Astrocyte (in vitro differentiated cells and primary cell): ENCODE measurements around the gene MRTFA. TPM values are rescaled to one million over a fixed set of nuclear protein-coding genes. Genes with fewer than 3 reads are reported as not detected.
"Not testable (repeated sequence)": the region's sequence is repeated elsewhere in the genome, so short reads cannot be mapped to it uniquely, and the experiment has no call there.

ENCODE experiments used
- DNase-seq: peaks from one replicate; pipeline ENCODE4 v3.0.0-alpha.2; 2010; ENCODE audit warnings: low read depth
- FAIRE-seq: peaks from 2 replicates; lab custom pipeline; 2011; peaks lifted over from hg19 to GRCh38; lab: Jason Lieb, UNC
- H2AFZ ChIP-seq: 2 replicates; pipeline ENCODE4 v1.6.0; 2012; ENCODE audit warnings: low read depth, low read length, inconsistent platforms
- H3K27ac ChIP-seq: 2 replicates; pipeline ENCODE4 v1.5.1; 2011; ENCODE audit warnings: low read depth, low read length, inconsistent platforms
- H3K27me3 ChIP-seq: 2 replicates; pipeline ENCODE4 v1.6.0; 2011; ENCODE audit warnings: low read length, inconsistent platforms; ENCODE audit not compliant: insufficient read depth
- H3K36me3 ChIP-seq: 2 replicates; pipeline ENCODE4 v1.5.1; 2011; ENCODE audit warnings: low read length, inconsistent platforms; ENCODE audit not compliant: insufficient read depth
- H3K4me1 ChIP-seq: 2 replicates; pipeline ENCODE4 v1.5.1; 2011; ENCODE audit warnings: low read length, inconsistent platforms; ENCODE audit not compliant: insufficient read depth
- H3K4me2 ChIP-seq: 2 replicates; pipeline ENCODE4 v1.6.0; 2012; ENCODE audit warnings: low read length, inconsistent platforms
- H3K4me3 ChIP-seq: 2 replicates; pipeline ENCODE4 v1.5.1; 2011; ENCODE audit warnings: low read depth, mild to moderate bottlenecking, low read length, inconsistent platforms; ENCODE audit not compliant: insufficient read depth
- H3K79me2 ChIP-seq: 2 replicates; pipeline ENCODE4 v1.6.0; 2012; ENCODE audit warnings: mild to moderate bottlenecking, low read length, inconsistent platforms; ENCODE audit not compliant: insufficient read depth
- H3K9ac ChIP-seq: 2 replicates; pipeline ENCODE4 v1.6.0; 2012; ENCODE audit warnings: mild to moderate bottlenecking, low read length, inconsistent platforms
- H3K9me3 ChIP-seq: 2 replicates; pipeline ENCODE4 v1.5.1; 2012; ENCODE audit warnings: low read depth, mild to moderate bottlenecking, low read length, inconsistent platforms; ENCODE audit not compliant: insufficient read depth
- H4K20me1 ChIP-seq: 2 replicates; pipeline ENCODE4 v1.6.0; 2012; ENCODE audit warnings: low read length, inconsistent platforms; ENCODE audit not compliant: insufficient read depth
- H3K27ac Mint-ChIP-seq: one replicate; pipeline ENCODE4 v1.8.0; 2021; ENCODE audit warnings: mild to moderate bottlenecking, mixed read lengths; ENCODE audit not compliant: unreplicated experiment
- H3K27me3 Mint-ChIP-seq: one replicate; pipeline ENCODE4 v1.8.0; 2021; ENCODE audit warnings: low read depth, mixed read lengths; ENCODE audit not compliant: unreplicated experiment
- H3K36me3 Mint-ChIP-seq: one replicate; pipeline ENCODE4 v1.8.0; 2021; ENCODE audit warnings: low read depth, mixed read lengths; ENCODE audit not compliant: unreplicated experiment
- H3K4me1 Mint-ChIP-seq: one replicate; pipeline ENCODE4 v1.8.0; 2021; ENCODE audit warnings: low read depth, mixed read lengths; ENCODE audit not compliant: unreplicated experiment
- H3K4me3 Mint-ChIP-seq: one replicate; pipeline ENCODE4 v1.8.0; 2021; ENCODE audit warnings: mild to moderate bottlenecking, moderate library complexity, mixed read lengths; ENCODE audit not compliant: unreplicated experiment
- H3K9me3 Mint-ChIP-seq: one replicate; pipeline ENCODE4 v1.8.0; 2021; ENCODE audit warnings: mild to moderate bottlenecking, mixed read lengths; ENCODE audit not compliant: unreplicated experiment
- CTCF ChIP-seq: IDR thresholded peaks from 2 replicates; pipeline ENCODE4 v1.5.1; 2011; ENCODE audit warnings: low read depth, mild to moderate bottlenecking, inconsistent platforms, low read length, moderate library complexity; ENCODE audit not compliant: insufficient read depth
- EZH2 ChIP-seq: IDR thresholded peaks from 2 replicates; pipeline ENCODE4 v1.6.1; 2012; ENCODE audit warnings: mild to moderate bottlenecking, low read length, inconsistent platforms; ENCODE audit not compliant: insufficient read depth
- total RNA-seq: library from RNA; stranded (reverse); gene quantifications from 2 replicates; pipeline ENCODE4 v1.2.1, GENCODE V29; 2021

MRTFA gene
- total RNA-seq, 1 donor from 2014 or later, result 74.3 TPM

- peak overlapping the region; percentile 94 for H3K27ac ChIP-seq
- H3K9me3 Mint-ChIP-seq, result no peaks in the 10 kb centered on the region
- peak; percentile 55 for FAIRE-seq
- no peaks in the 10 kb centered on the region for H3K27me3 Mint-ChIP-seq
- H3K36me3 Mint-ChIP-seq, result no peaks in the 10 kb centered on the region
- no peaks in the 10 kb centered on the region for H3K9me3 ChIP-seq
- H3K4me3 ChIP-seq, result no peak overlapping the region
- H3K9ac ChIP-seq, result peak overlapping the region; percentile 79
- peaks cover 53% of the 10 kb centered on the region for H3K4me1 Mint-ChIP-seq
- DNase-seq, result no peak
- H3K27ac Mint-ChIP-seq, result peak overlapping the region; percentile 77
- peak overlapping the region; percentile 43 for H3K4me2 ChIP-seq
- H2AFZ ChIP-seq, result no peak overlapping the region
- TF ChIP-seq EZH2, result no peak
- no peak for TF ChIP-seq CTCF
- peak overlapping the region; percentile 4 for H3K4me3 Mint-ChIP-seq
- H3K27me3 ChIP-seq, result no peaks in the 10 kb centered on the region
- no peaks in the 10 kb centered on the region for H4K20me1 ChIP-seq
- peaks cover 2% of the 10 kb centered on the region for H3K36me3 ChIP-seq
- peaks cover 86% of the 10 kb centered on the region for H3K79me2 ChIP-seq
- H3K4me1 ChIP-seq, result peaks cover 53% of the 10 kb centered on the region
These were observed 125.7 kb downstream of the MRTFA start for GRCh38 chr22:40510631-40511364.

GRCh38 chr22:40509401-40510134 lies 127.0 kb downstream of the MRTFA start:
- Histone ChIP-seq H3K79me2 (peaks cover 87% of the 10 kb centered on the region), H3K9me3 (no peaks in the 10 kb centered on the region), H2AFZ (no peak overlapping the region), H3K27ac (peak overlapping the region; percentile 94), H4K20me1 (no peaks in the 10 kb centered on the region), H3K9ac (peak overlapping the region; percentile 79), H3K36me3 (no peaks in the 10 kb centered on the region), H3K4me1 (peaks cover 53% of the 10 kb centered on the region), H3K4me3 (no peak overlapping the region), H3K4me2 (peak overlapping the region; percentile 43), H3K27me3 (no peaks in the 10 kb centered on the region)
- no peak for TF ChIP-seq EZH2
- no peak for TF ChIP-seq CTCF
- H3K36me3 Mint-ChIP-seq, result no peaks in the 10 kb centered on the region
- H3K4me3 Mint-ChIP-seq, result no peak overlapping the region
- no peaks in the 10 kb centered on the region for H3K27me3 Mint-ChIP-seq
- H3K4me1 Mint-ChIP-seq, result peaks cover 48% of the 10 kb centered on the region
- H3K27ac Mint-ChIP-seq, result peak overlapping the region; percentile 77
- FAIRE-seq (peak; percentile 23), DNase-seq (peak; percentile 95)
- no peaks in the 10 kb centered on the region for H3K9me3 Mint-ChIP-seq

DNA sequence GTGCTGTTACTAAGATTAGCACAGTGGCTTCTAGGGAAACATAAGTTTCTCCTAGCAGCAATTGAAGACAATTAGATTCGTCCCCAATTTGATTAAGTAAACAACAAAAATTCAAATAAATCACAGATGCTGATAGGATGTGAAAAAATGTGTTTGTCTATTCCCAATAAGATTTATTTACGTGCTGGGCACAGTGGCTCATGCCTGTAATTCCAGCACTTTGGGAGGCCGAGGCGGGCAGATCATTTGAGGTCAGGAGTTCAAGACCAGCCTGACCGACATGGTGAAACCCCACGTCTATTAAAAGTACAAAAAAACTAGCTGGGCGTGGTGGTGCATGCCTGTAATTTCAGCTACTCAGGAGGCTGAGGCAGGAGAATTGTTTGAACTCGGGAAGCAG lies 128.5 kb downstream of the MRTFA start:
- not testable (repeated sequence) for H3K27me3 Mint-ChIP-seq, H3K9ac ChIP-seq, H3K4me2 ChIP-seq, H3K36me3 Mint-ChIP-seq, H3K9me3 Mint-ChIP-seq, H3K4me3 ChIP-seq, DNase-seq, FAIRE-seq, H3K27me3 ChIP-seq, H3K36me3 ChIP-seq, H3K27ac Mint-ChIP-seq, H4K20me1 ChIP-seq, H2AFZ ChIP-seq, H3K9me3 ChIP-seq
- peak overlapping the region; percentile 94 for H3K27ac ChIP-seq
- H3K4me1 Mint-ChIP-seq, result peaks cover 50% of the 10 kb centered on the region
- peaks cover 50% of the 10 kb centered on the region for H3K4me1 ChIP-seq
- peaks cover 87% of the 10 kb centered on the region for H3K79me2 ChIP-seq
- H3K4me3 Mint-ChIP-seq, result peak overlapping the region; percentile 27
